Activated naive CD8-positive, alpha-beta T cell treated with anti-CD3 and anti-CD28 coated beads, Interleukin-2, amount 50 U/mL, for 16 hours (primary cell): Measurements from ENCODE around the gene POSTN.

Source experiments
- DNase-seq: peaks from one replicate; pipeline ENCODE4 v3.0.0-alpha.2; 2020; ENCODE audit warnings: low read depth, low spot score

The POSTN gene

DNA sequence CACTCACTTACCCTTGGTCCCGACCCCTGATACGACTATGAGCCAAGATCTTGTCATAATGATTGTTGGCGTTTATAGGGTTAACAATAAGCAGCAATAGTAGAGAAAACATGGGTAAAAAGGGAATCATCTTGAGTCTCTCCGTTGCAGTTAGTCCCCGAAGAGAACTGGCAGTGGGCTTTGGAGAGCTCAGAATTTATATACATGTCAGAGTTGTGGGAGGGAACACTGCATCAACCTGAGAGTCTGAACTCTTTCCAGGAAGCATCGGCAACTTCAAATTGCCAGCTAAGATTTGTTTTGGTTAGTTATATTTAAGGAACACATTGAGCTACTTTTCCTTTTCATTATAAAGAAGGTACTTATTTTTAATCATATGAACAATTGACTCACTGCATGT lies at the start of gene POSTN:
POSTN (minus strand) TSS at position 172 of the 400 bp plus-strand sequence; CDS start at position 130, 42 bp downstream.
- no peak for DNase-seq

DNA sequence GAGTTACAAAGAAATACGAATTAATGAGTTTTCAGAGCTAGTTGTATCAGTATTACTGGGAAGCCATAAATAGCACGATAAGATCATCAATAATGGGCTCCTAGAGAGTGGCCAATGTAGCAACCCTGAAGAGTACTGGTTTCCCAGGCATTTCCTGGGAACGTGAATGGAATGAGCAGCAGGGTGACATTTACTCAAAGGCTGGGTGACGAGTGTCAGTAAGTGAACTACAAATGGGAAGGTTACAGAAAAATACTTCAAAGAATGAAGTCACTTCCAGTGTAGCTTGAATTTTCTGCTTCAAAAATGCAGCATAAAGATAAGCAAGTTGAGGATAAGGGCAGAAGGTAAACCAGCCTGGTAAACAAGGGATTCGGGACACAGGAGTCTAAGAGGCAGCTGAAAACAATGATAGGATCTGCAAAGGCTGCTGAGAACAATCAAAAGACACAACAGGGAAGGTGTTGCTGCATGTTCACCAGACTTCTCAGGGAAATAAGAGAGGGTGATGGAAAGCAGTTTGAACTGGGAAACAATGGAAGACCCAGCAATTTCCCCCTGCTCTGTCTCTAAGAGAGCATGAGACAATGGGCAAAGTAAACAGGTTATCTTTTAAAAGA lies 48.6 kb upstream of the POSTN start:
- DNase-seq = no peak

DNA sequence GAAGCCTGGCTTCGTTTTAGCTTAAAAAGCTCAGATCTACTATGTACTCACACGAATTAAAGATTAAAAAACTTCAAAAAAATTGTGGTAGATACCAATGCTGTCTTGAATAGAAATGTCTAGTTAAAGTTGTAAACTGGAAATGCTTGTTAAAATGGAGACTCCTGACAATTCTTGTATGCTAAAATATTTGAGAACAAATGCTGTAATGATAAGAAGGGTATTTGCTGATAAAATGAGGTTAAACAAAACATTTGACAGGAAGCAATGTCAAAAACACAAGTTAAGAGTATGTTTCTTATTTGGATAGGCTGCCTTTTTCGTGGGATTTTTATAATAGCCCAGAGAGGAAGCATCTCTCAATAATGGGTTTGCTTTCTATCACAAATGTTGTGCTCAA lies 48.0 kb upstream of the POSTN start:
- no peak for DNase-seq

GRCh38 chr13:37645181-37645740 lies 46.7 kb upstream of the POSTN start:
- DNase-seq = no peak

DNA sequence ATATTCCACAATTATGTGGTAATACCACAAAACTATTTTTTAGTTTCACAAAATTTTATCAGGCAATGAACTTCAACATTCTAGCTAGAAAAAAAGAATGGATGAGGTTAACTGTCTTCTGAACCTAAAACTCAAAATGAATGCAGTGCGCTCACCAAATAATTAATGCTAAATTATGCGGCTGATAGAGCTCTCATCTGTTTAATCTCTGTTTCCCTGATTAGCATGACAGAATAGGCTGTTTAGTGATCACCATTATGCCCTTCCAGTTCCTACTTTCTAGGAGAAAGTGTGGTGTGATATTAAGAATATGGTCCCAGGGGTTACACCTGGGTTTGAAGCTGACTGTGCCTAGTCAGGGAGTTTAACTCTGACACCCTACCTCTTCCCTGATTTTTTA lies 42.8 kb upstream of the POSTN start:
- no peak for DNase-seq

GRCh38 chr13:37640499-37640898 lies 41.9 kb upstream of the POSTN start:
- DNase-seq = no peak

- DNase-seq = no peak
Observed at GRCh38 chr13:37636701-37637100, 38.1 kb upstream of the POSTN start.

DNA sequence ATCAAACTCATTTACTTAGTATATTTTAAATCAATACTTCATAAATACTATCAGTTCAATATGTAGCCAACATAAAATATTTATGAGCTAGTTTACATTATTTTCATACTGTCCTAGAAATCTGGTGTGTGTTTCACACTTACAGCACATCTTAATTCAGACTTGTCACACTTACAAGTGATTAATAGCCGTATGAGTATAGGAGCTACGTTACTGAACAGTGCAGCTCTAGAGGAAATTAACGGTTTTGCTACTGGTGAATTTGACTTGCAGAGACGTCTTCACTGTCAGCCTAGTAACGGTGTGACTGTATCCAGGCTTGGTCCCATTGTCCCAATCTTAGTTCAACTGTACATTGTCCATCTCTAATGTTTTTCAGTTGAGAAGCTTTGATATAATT lies 33.7 kb upstream of the POSTN start:
- no peak for DNase-seq

- no peak for DNase-seq
Observed at GRCh38 chr13:37627428-37627827, 28.9 kb upstream of the POSTN start.

GRCh38 chr13:37621811-37622361 lies 23.3 kb upstream of the POSTN start:
- no peak for DNase-seq

- DNase-seq = no peak
Observed at GRCh38 chr13:37618554-37618953, 20.0 kb upstream of the POSTN start.

GRCh38 chr13:37617173-37617572 lies 18.6 kb upstream of the POSTN start:
- no peak for DNase-seq

GRCh38 chr13:37616131-37616530 lies 17.6 kb upstream of the POSTN start:
- no peak for DNase-seq

DNA sequence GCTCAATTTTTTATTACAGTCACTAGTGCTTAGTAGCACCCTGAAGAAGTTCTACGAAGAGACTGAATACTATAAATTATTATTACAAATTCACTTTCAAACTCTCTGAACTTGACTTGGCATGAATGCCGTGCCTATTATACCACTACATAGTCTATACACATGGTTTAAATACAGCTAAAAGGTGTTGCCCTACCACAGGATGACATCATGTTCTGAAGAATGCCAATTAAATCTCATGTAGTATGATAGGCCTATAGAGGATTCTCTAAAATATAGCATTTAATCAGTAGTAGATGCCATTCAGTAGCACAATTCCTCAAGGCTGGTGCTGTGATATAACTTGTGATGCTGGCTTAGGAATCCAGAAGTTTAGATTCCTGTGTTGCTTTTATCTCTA lies 16.7 kb upstream of the POSTN start:
- DNase-seq = no peak

DNA sequence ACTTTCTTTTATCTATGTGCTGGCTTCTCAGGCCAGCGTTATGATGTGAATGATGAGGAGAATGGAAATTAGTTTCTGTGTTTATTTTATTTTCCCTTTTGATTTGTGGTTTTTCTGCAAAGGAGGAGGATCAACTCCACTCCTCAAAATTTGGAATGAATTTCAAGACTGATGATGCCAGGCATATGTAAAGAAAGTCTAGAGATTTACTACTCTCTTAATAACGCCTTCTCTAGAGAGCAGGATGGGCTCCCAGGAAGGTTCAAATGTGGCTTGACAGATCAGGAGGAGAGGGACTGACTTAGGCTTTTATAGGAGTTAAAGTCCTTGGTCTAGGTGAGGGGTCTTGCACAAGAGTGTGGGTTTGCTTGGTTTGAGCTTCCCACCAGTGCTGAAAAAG lies 15.1 kb upstream of the POSTN start:
- DNase-seq = no peak

DNA sequence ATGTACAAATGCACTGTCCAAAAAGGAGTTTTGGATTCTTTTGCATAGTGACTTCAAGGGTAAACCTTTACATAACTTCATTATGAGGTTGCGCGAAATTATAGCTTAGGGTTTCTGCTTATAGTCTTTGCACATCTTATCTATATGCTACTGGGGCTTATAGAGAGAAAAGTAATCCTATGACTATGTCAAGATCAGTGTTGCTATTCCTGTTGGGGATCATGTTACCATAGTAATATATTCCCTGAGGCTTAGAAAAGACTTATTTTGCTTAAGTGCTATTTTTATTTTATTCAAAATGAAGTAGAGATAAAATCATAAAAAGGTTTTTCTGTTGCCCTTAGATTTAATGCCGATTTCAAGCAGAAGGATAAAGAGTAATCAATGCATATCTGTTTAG lies 14.7 kb upstream of the POSTN start:
- DNase-seq = no peak

DNA sequence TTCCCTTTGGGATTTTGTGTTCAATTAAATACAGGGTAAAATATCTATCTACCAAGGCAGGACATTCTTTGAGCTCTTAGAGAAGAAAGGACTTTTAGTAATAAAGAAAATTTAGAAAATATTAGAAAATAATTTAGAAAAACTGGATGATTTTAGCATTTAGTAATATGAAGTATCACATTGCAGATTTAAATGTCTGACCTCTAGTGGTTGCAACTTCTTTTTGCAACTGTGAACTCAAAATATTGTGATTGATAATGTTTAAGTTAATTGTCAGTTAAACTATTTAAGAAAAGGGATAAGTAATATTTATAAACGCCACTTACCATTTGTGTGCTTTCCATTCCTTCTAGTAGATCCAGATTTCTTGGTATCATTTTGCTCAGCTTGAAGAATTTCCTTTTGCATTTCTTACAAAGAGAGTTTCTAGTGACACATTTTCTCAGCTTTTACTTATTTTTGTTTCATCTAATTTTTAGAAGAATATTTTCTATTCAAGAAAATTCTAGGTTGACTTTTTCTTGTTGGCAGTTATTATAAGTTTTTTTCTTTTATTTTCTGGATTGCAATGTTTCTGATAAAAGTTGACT lies 10.3 kb upstream of the POSTN start:
- DNase-seq = no peak

- no peak for DNase-seq
Observed at GRCh38 chr13:37602733-37603381, 4.3 kb upstream of the POSTN start.

GRCh38 chr13:37601648-37602440 lies 3.3 kb upstream of the POSTN start:
- no peak for DNase-seq

DNA sequence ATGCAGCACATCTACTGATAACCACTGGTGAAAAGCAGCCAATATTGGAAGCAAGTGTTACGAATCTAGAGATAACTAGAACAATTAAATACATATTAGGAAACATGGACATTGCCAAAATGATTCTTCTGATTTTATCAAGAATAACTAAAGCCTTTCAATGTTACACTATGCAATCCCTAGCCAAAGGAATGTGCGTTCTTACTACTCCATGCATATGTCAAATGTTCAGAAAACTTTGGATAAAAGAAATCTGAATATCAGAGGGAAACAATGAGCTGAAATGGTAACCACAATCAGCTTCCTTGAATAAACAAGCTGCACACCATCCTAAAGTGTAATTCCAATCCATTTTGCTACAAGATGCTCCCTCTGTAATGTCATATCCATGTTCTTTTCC lies 951 bp upstream of the POSTN start:
- DNase-seq = no peak

DNA sequence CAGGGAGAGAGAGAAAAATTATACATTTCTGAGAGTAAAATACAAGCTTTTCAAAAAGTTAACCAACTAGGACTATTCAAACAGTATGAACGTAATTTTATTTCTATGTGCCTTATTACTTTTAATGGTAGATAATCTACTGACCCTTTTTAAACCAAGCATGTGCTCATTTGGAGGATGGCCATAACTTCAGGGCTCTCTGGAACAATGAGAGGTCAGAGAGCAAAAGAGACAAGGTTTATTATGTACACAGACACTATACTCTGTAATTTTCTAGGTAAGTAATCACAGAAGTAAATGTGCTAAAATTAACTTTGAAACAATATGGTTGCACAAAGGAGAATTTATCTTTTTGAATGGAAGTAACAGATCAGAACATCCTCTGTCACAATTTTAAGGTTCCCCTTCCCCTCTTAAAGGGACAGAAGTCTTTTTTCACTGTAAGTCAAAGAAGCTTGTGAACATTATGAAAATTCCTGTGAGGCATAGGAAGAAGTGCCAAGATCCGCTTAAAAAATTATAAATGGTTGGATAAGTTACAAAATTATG lies 1.0 kb downstream of the POSTN start:
- no peak for DNase-seq

DNA sequence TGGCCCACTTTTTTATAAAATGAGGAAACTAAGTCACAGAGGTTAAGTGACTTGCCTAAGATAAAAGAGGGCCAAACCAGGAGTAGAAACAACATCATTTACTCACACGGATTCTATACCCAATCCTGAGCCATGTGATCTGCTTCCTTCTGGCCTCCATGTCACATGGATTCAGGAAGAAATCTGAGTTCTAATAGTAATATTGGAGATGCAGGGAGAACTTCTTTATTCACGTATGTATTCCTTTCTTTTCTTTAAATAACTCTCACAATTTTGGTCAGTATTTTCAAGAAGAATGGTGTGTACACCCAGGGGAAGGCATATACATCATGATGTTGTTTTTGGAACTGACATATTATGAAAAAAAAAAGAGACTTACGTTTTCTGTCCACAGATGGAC lies 1.8 kb downstream of the POSTN start:
- DNase-seq = no peak
